Kidney epithelial cell (primary cell): Measurements from ENCODE around the gene NOSIP. TPM values are rescaled to one million over a fixed set of nuclear protein-coding genes. Genes with fewer than 3 reads are reported as not detected.

ENCODE experiments used
- DNase-seq: peaks from one replicate; pipeline ENCODE4 v3.0.0-alpha.2; 2010; ENCODE audit warnings: low read depth
- H3K27me3 ChIP-seq: 2 replicates; pipeline ENCODE4 v1.6.0; 2011; ENCODE audit warnings: low read length; ENCODE audit not compliant: control insufficient read depth, insufficient read depth
- H3K36me3 ChIP-seq: 2 replicates; pipeline ENCODE4 v1.5.1; 2011; ENCODE audit warnings: low read length; ENCODE audit not compliant: control insufficient read depth, insufficient read depth
- H3K4me3 ChIP-seq: 2 replicates; pipeline ENCODE4 v1.5.1; 2011; ENCODE audit warnings: low read depth, mild to moderate bottlenecking, control low read depth, low read length
- total RNA-seq: library from RNA; depleted of rRNA; stranded (reverse); fragments of >200 nt; gene quantifications from 2 replicates; pipeline ENCODE4 v1.2.3, GENCODE V29; 2015
- TF ChIP-seq, protein P1 (sequence below): IDR thresholded peaks from 2 replicates; pipeline ENCODE4 v1.5.1; 2011; ENCODE audit warnings: mild to moderate bottlenecking, moderate library complexity, low read length, control low read depth, inconsistent platforms; ENCODE audit not compliant: insufficient read depth, poor library complexity, severe bottlenecking

Gene NOSIP
- total RNA-seq, 1 donor from 2014 or later: 91.4 TPM

DNA sequence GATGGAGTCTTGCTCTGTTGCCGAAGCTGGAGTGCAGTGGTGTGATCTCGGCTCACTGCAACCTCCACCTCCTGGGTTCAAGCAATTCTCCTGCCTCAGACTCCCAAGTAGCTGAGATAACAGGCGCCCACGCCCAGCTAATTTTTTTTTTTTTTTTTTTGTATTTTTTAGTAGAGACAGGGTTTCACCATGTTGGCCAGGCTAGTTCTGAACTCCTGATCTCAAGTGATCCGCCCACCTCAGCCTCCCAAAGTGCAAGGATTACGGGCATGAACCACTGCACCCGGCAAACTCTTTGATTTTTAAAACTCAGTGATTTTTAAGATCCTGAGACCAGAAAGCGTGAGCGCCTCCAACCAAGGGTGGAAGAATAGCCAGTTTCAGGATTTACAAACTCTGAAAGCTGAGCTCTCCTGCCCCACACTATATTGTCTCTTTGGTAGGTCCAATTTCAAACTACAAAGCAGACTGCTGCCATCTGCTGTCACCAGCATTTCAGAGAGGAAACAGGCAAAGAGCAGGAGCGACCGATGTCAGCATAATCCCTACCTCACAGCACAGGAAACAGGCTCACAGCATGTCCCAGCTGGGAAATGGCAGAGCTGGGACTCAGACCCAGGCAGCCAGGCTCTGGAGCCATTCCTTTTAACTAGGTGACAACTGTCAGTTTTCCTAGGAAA is 9.2 kb downstream of the NOSIP start:
- Histone ChIP-seq H3K27me3 (no peaks in the 10 kb centered on the region), H3K4me3 (no peak overlapping the region), H3K36me3 (peaks cover 1% of the 10 kb centered on the region)
- DNase-seq: no peak
- TF ChIP-seq, protein P1, sequence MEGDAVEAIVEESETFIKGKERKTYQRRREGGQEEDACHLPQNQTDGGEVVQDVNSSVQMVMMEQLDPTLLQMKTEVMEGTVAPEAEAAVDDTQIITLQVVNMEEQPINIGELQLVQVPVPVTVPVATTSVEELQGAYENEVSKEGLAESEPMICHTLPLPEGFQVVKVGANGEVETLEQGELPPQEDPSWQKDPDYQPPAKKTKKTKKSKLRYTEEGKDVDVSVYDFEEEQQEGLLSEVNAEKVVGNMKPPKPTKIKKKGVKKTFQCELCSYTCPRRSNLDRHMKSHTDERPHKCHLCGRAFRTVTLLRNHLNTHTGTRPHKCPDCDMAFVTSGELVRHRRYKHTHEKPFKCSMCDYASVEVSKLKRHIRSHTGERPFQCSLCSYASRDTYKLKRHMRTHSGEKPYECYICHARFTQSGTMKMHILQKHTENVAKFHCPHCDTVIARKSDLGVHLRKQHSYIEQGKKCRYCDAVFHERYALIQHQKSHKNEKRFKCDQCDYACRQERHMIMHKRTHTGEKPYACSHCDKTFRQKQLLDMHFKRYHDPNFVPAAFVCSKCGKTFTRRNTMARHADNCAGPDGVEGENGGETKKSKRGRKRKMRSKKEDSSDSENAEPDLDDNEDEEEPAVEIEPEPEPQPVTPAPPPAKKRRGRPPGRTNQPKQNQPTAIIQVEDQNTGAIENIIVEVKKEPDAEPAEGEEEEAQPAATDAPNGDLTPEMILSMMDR: peak; percentile 18

DNA sequence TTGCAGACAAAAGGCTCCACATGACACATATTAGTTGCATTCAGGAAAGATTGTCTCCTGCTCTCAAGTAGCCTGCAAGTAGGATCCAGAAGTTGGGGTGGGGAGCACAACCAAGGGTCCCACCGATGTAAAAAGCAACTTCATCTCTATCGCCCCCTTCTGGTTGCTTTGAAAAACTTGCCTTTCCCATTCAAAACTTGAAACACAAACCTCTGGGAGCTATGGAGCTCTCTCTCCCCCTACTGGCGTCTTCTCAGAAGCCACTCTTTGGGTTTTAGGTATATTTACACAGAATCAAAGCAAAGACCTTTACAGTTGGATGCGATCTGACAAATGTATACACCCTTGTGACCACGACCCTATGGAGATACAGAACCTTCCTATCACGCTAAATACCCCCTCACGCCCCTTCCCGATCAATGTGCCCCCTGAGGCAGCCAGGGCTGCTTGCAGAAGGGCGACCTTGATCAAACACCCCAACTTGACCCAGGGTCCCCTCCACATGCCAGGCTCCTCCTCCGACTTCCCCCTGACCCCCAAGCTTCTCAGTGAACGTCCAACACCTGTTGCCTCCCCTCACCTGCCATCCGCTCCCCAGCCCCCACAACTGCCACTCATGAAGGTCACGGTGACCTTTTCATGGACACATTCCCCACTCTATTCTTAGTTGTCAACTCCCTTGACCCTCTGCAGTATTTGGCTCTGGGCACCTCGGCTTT is 10.1 kb downstream of the NOSIP start:
- Histone ChIP-seq H3K4me3 (no peak overlapping the region), H3K36me3 (peaks cover 1% of the 10 kb centered on the region), H3K27me3 (no peaks in the 10 kb centered on the region)
- TF ChIP-seq, protein P1: peak; percentile 98
- peak; percentile 50 for DNase-seq

DNA sequence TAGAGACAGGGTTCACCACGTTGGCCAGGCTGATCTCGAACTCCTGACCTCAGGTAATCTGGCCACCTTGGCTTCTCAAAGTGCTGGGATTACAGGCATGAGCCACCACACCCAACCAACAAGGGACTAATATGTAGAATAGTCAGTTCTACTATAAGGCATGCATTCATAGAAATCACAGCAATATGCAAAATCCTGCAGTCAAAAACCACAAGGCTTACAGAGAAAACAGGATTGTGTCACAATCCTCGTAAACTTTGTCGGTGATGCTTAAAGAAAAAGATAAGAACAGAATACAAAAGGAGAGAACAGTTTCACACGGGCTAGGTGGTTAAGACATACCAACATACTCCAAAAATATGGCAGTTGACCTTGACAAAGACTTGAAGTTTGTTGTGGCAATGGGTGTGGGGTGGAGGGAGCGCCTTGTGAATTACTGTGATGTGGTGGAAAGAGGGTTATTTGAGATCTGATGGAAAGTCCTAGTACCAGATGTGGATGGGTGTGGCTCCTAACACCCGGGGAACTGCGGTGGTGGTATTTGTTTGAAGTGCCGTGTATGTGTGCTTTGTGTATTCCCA is 12.4 kb downstream of the NOSIP start:
- DNase-seq: no peak
- TF ChIP-seq, protein P1: no peak
- no peaks in the 10 kb centered on the region for H3K36me3 ChIP-seq
- no peaks in the 10 kb centered on the region for H3K27me3 ChIP-seq
- H3K4me3 ChIP-seq: no peak overlapping the region

DNA sequence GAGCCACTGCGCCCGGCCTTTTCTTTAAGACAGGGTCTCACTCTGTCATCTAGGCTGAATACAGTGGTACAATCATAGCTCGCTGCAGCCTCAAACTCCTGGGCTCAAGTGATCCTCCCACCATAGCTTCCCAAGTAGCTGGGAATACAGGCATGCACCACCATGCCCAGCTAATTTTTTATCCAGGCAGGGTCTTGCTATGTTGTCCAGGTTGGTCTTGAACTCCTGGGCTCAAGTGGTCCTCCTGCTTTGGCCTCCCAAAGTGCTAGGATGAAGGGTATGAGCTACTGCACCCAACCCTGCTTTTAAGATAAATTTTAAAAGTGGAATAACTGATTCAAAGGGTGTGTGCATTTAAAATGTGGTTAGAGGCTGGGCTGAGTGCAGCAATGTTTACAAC is 14.1 kb downstream of the NOSIP start:
- DNase-seq: no peak
- no peaks in the 10 kb centered on the region for H3K27me3 ChIP-seq
- H3K4me3 ChIP-seq: no peak overlapping the region
- TF ChIP-seq, protein P1: no peak
- H3K36me3 ChIP-seq: no peaks in the 10 kb centered on the region

DNA sequence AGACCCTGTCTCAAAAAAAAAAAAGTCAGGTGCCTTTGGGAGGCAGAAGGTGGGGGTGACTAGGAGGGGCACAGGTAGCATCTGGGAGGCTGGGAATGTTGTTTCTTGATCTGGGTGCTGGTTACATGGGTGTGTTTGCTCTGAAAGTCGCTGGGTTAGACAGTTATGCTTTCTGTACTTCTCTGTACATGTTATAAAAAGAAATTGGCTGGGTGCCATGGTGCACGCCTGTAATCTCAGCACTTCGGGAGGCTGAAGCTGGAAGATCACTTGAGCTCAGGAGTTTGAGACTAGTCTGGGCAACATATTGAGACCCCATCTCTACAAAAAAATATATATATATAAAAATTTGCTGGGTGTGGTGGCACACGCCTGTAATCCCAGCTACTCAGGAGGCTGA is 15.1 kb downstream of the NOSIP start:
- H3K27me3 ChIP-seq: no peaks in the 10 kb centered on the region
- H3K36me3 ChIP-seq: no peaks in the 10 kb centered on the region
- TF ChIP-seq, protein P1: no peak
- no peak for DNase-seq
- no peak overlapping the region for H3K4me3 ChIP-seq
